ENCODE measurements around the gene MGP. TPM values are rescaled to one million over a fixed set of nuclear protein-coding genes. Genes with fewer than 3 reads are reported as not detected.

Gene MGP
- total RNA-seq, 1 donor from 2014 or later = 127 TPM

- no peak for DNase-seq
Observed at GRCh38 chr12:14860490-14860889, 25.2 kb downstream of the MGP start.

GRCh38 chr12:14858513-14858912, 27.1 kb downstream of the MGP start:
- no peak for DNase-seq

GRCh38 chr12:14854586-14855183, 31.0 kb downstream of the MGP start:
- DNase-seq = peak; percentile 73

GRCh38 chr12:14853961-14854360, 31.7 kb downstream of the MGP start:
- peak; percentile 71 for DNase-seq

GRCh38 chr12:14852880-14853279, 32.8 kb downstream of the MGP start:
- no peak for DNase-seq

- DNase-seq = no peak
Observed at GRCh38 chr12:14850929-14851663, 34.6 kb downstream of the MGP start.

- DNase-seq = peak; percentile 85
Observed at GRCh38 chr12:14849661-14850060, 36.0 kb downstream of the MGP start.

GRCh38 chr12:14846876-14847580, 38.6 kb downstream of the MGP start:
- DNase-seq = no peak

- DNase-seq = no peak
Observed at GRCh38 chr12:14846042-14846587, 39.5 kb downstream of the MGP start.

- DNase-seq = peak; percentile 51
Observed at GRCh38 chr12:14845350-14845750, 40.3 kb downstream of the MGP start.

GRCh38 chr12:14844401-14844800, 41.3 kb downstream of the MGP start:
- no peak for DNase-seq

GRCh38 chr12:14843425-14843887, 42.2 kb downstream of the MGP start, which contains the start of gene ART4:
Gene ART4, minus strand, starts transcription at chr12:14843526. Its CDS starts 413 bp downstream, at chr12:14843113.
- DNase-seq = no peak

GRCh38 chr12:14842315-14842714, 43.3 kb downstream of the MGP start:
- no peak for DNase-seq

- DNase-seq = peak; percentile 29
Observed at GRCh38 chr12:14841761-14842160, 43.9 kb downstream of the MGP start.

GRCh38 chr12:14840616-14841015, 45.0 kb downstream of the MGP start:
- DNase-seq = no peak

- DNase-seq = no peak
Observed at GRCh38 chr12:14839262-14839661, 46.4 kb downstream of the MGP start.

GRCh38 chr12:14836336-14837210, 49.1 kb downstream of the MGP start:
- DNase-seq = no peak

GRCh38 chr12:14834509-14834908, 51.1 kb downstream of the MGP start:
- no peak for DNase-seq

GRCh38 chr12:14833952-14834351, 51.7 kb downstream of the MGP start:
- no peak for DNase-seq

GRCh38 chr12:14833336-14833735, 52.3 kb downstream of the MGP start:
- DNase-seq = no peak

Data from skin of body (tissue), 2 donors.